Parathyroid adenoma (tissue), 2 donors: Measurements from ENCODE around the gene WDR20.

ENCODE experiments used
- H2AFZ ChIP-seq: fragments of 300-600 bp; sonication (generic); one replicate; pipeline ENCODE4 v1.7.0; 2017; ENCODE audit warnings: antibody characterized with exemption, mild to moderate bottlenecking
- H3K27ac ChIP-seq: fragments of 300-600 bp; sonication (generic); one replicate; pipeline ENCODE4 v1.7.0; 2017
- H3K27me3 ChIP-seq: fragments of 300-600 bp; sonication (generic); one replicate; pipeline ENCODE4 v1.7.0; 2017; ENCODE audit warnings: low read length; ENCODE audit not compliant: control insufficient read depth, insufficient read depth
- H3K36me3 ChIP-seq: fragments of 300-600 bp; sonication (generic); one replicate; pipeline ENCODE4 v1.7.0; 2017; ENCODE audit warnings: low read length; ENCODE audit not compliant: control insufficient read depth, insufficient read depth
- H3K4me1 ChIP-seq: fragments of 300-600 bp; sonication (generic); one replicate; pipeline ENCODE4 v1.7.0; 2017; ENCODE audit warnings: control low read depth
- H3K4me2 ChIP-seq: fragments of 300-600 bp; sonication (generic); one replicate; pipeline ENCODE4 v1.7.0; 2017; ENCODE audit warnings: low read length
- H3K4me3 ChIP-seq: fragments of 300-600 bp; sonication (generic); one replicate; pipeline ENCODE4 v1.7.0; 2017; ENCODE audit warnings: low read depth, low read length
- H3K79me2 ChIP-seq: fragments of 300-600 bp; sonication (generic); one replicate; pipeline ENCODE4 v1.7.0; 2017; ENCODE audit warnings: control low read depth
- H3K9ac ChIP-seq: fragments of 300-600 bp; sonication (generic); one replicate; pipeline ENCODE4 v1.7.0; 2017; ENCODE audit warnings: mild to moderate bottlenecking
- H3K9me3 ChIP-seq: fragments of 300-600 bp; sonication (generic); one replicate; pipeline ENCODE4 v1.7.0; 2017; ENCODE audit warnings: low read length; ENCODE audit not compliant: control insufficient read depth
- CTCF ChIP-seq: fragments of 300-600 bp; sonication (generic); IDR thresholded peaks from one replicate; pipeline ENCODE4 v1.7.0; 2017; ENCODE audit warnings: antibody characterized with exemption, mild to moderate bottlenecking
- donor health status: primary hyperparathyroidism.

Gene WDR20

GRCh38 chr14:102229071-102229738, 89.5 kb downstream of the WDR20 start:
- no peaks in the 10 kb centered on the region for H3K27me3 ChIP-seq
- no peaks in the 10 kb centered on the region for H3K9me3 ChIP-seq
- no peak overlapping the region for H2AFZ ChIP-seq
- H3K36me3 ChIP-seq, result no peaks in the 10 kb centered on the region
- H3K4me2 ChIP-seq, result no peak overlapping the region
- H3K27ac ChIP-seq, result no peak overlapping the region
- H3K4me3 ChIP-seq, result no peak overlapping the region
- no peaks in the 10 kb centered on the region for H3K79me2 ChIP-seq
- H3K4me1 ChIP-seq, result no peaks in the 10 kb centered on the region
- no peak overlapping the region for H3K9ac ChIP-seq
- TF ChIP-seq CTCF, result no peak

GRCh38 chr14:102229739-102230092, 90.0 kb downstream of the WDR20 start:
- no peak for TF ChIP-seq CTCF
- Histone ChIP-seq H3K36me3 (no peaks in the 10 kb centered on the region), H2AFZ (no peak overlapping the region), H3K27ac (no peak overlapping the region), H3K27me3 (no peaks in the 10 kb centered on the region), H3K4me2 (no peak overlapping the region), H3K79me2 (no peaks in the 10 kb centered on the region), H3K4me3 (no peak overlapping the region), H3K4me1 (no peaks in the 10 kb centered on the region), H3K9me3 (no peaks in the 10 kb centered on the region), H3K9ac (no peak overlapping the region)

DNA sequence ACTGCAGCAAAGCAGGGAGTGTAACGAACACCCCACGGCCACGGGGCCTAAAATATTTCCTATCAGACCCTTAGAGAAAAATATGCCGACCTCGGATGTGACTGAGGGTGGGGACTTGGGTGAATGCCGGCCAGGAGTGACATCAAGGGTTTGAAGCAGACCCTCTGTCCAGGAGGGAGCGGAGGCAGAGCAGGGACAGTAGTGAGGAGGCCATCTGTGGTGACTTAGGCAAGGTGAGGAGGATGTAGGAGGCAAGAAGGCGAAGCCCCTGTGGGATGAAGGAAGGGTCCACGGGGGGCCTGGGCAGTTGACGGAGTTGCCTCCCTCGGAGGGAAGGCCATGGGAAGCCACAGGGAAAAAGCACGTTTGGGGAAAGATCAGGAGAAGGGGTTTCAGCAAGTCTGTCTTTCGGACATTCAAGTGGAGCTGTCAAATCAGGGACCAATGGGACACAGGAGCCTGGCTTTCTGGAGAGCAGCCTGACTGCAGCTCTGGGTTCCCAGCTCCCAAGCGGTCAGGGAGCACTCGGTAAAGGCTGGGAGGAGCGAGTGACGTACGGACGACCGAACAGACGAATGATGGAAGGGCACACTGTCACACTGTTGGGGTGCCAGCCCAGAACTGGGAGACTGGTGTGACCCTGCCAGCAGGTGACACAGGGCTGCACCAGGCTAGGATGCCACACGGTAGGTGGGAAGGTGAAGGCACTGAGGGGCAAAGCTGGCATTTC, 90.9 kb downstream of the WDR20 start:
- no peaks in the 10 kb centered on the region for H3K79me2 ChIP-seq
- H3K27me3 ChIP-seq, result no peaks in the 10 kb centered on the region
- H3K4me1 ChIP-seq, result no peaks in the 10 kb centered on the region
- no peaks in the 10 kb centered on the region for H3K36me3 ChIP-seq
- H3K4me2 ChIP-seq, result no peak overlapping the region
- H3K4me3 ChIP-seq, result no peak overlapping the region
- H3K9me3 ChIP-seq, result no peaks in the 10 kb centered on the region
- H2AFZ ChIP-seq, result no peak overlapping the region
- H3K9ac ChIP-seq, result no peak overlapping the region
- no peak overlapping the region for H3K27ac ChIP-seq
- no peak for TF ChIP-seq CTCF

DNA sequence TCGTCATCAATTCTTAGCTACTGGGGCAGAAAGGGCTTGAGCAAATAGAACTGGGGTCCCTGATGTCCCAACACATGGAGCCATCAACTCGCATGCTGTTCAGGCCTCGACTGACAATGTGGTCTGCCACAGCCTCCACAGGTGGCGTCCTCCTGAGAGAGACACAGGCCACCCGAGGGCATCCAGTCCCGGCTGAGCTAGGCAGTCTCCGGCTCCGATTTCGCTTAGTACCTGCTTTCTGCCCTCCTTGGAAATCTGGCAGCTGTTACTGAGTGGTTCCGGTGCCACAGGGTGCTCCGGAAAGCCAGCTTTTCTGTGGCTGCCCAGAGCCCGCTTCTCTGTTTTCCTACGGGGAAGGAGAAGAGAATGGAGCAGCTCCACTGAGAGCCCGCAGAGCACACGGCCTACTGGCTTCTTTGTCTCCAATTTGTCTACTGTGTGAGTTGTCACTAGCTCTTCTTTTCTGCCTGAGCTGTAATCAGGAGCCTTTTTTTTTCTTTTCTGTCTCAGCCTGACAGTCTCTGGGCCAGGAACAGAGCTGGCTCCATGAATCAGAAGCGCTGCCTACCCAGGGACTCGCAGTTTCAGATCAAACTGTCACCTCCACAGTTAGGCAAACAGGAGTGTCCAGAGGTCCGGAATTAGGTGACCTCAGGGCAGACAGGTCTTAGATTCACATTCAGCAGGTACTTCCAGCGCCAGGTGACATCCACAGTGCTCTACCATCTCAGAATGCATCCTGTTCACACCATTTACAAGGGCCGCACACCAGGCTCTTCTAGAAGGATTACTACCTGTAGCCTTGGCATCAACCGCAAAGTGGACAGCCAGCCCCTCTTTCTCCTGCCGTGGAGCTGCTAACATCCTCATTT, 92.0 kb downstream of the WDR20 start:
- Histone ChIP-seq H3K27me3 (no peaks in the 10 kb centered on the region), H3K4me2 (no peak overlapping the region), H3K4me1 (no peaks in the 10 kb centered on the region), H3K9ac (no peak overlapping the region), H3K79me2 (no peaks in the 10 kb centered on the region), H3K9me3 (no peaks in the 10 kb centered on the region), H3K36me3 (no peaks in the 10 kb centered on the region), H3K27ac (no peak overlapping the region), H3K4me3 (no peak overlapping the region), H2AFZ (no peak overlapping the region)
- TF ChIP-seq CTCF, result no peak
